NCI-H2196 treated with DMSO at 0.1 percent for 48 hours (cell line): Measurements from ENCODE around the gene UGT1A8.
"Not testable (repeated sequence)": the region's sequence is repeated elsewhere in the genome, so short reads cannot be mapped to it uniquely, and the experiment has no call there.

ENCODE experiments used
- DNase-seq: peaks from one replicate; lab custom pipeline; 2025; ENCODE audit not compliant: unreplicated experiment; lab: John Stamatoyannopoulos, UW

UGT1A8 gene

GRCh38 chr2:233639860-233640259 is 22.4 kb downstream of the UGT1A8 start:
- no peak for DNase-seq

- DNase-seq: no peak
Observed at GRCh38 chr2:233643128-233643527, 25.7 kb downstream of the UGT1A8 start.

DNA sequence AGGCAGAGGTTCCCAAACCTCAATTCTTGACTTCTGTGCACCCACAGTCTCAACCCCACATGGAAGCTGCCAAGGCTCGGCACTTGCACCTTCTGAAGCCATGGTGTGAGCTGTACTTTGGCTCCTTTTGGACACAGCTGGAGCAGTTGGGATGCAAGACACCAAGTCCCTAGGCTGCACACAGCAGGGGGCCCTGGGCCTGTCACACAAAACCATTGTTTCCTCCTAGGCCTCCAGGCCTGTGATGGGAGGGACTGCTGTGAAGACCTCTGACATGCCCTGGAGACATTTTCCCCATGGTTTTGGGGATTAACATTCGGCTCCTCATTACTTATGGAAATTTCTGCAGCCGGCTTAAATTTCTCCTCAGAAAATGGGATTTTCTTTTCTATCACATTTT is 28.6 kb downstream of the UGT1A8 start:
- not testable (repeated sequence) for DNase-seq

- no peak for DNase-seq
Observed at GRCh38 chr2:233650981-233651380, 33.5 kb downstream of the UGT1A8 start.

DNA sequence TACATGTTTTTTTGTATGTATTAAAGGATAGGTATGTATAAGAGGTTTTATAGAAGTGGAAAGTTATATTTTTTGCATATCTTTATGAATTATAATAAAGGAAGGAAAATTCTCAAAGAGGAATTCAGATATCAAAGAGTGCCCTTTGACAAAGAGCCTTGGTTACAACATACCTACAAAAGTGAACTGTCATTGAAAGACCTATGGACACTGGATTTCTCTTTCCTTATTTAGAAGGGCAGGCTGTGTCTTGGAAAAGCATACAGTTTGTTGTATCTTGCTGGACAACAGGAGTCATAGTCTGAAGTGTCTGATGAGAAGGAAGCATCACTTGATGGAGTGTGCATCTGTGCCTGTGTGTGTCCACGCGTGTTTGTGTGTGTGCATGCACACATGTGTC is 34.0 kb downstream of the UGT1A8 start:
- DNase-seq: no peak

GRCh38 chr2:233654501-233654900 is 37.1 kb downstream of the UGT1A8 start:
- no peak for DNase-seq

- DNase-seq: no peak
Observed at GRCh38 chr2:233655043-233655442, 37.6 kb downstream of the UGT1A8 start.

GRCh38 chr2:233655943-233656342 is 38.5 kb downstream of the UGT1A8 start:
- not testable (repeated sequence) for DNase-seq

- no peak for DNase-seq
Observed at GRCh38 chr2:233656443-233656842, 39.0 kb downstream of the UGT1A8 start.

DNA sequence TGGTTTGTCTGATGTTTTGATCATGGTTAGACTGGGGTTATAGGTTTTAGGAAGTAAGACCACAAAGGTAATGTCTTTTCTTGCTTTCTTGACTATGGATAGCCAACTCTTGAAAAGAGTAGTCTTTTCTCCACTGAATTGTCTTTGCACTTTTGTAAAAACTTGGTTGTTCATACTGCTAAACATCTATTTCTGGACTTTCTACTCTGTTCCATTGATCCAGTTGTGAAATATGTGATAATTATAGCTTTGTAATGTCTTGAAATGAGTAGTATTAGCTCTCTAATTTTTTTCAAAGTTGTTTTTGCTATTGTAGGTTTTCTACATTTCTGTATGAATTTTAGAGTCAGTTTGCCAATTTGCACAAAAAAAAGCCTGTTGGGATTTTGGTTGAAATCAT is 41.2 kb downstream of the UGT1A8 start:
- DNase-seq: no peak

- no peak for DNase-seq
Observed at GRCh38 chr2:233663911-233664310, 46.5 kb downstream of the UGT1A8 start.

- no peak for DNase-seq
Observed at GRCh38 chr2:233668605-233669260, 51.3 kb downstream of the UGT1A8 start.

DNA sequence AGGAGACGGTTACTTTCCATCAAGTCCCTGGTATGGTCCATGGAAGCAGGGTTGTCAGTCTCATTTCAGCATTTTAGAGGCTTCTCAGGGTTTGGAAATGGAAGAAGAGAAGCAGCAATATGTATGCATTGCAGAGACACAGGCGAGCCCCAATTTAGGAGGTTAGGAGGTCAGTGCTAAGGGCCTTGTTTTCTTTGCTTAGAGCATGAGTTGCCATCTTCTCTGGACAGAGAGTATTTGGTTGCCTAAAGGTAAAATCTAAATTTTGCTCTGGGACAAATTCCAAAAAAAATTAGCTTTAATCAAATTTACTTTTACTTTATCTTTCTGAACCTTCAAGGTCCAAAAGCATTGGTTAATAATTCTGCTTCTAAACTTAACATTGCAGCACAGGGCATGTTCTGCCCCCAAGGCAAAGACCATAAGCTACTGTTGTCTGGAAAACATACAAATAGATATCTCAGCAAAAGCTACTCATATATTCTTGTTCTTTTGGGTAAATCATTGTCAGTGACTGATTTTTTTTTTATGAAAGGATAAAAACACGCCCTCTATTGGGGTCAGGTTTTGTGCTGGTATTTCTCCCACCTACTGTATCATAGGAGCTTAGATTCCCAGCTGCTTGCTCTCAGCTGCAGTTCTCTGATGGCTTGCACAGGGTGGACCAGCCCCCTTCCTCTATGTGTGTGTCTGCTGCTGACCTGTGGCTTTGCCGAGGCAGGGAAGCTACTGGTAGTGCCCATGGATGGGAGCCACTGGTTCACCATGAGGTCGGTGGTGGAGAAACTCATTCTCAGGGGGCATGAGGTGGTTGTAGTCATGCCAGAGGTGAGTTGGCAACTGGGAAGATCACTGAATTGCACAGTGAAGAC is 54.1 kb downstream of the UGT1A8 start, which contains the start of gene UGT1A9:
Gene UGT1A9 (plus strand): TSS at position 609 of the 872 bp plus-strand sequence. CDS start 37 bp downstream, at position 646.
- DNase-seq: no peak

- DNase-seq: no peak
Observed at GRCh38 chr2:233672886-233673285, 55.5 kb downstream of the UGT1A8 start.

- no peak for DNase-seq
Observed at GRCh38 chr2:233673896-233674295, 56.5 kb downstream of the UGT1A8 start.

GRCh38 chr2:233674314-233674713 is 56.9 kb downstream of the UGT1A8 start:
- no peak for DNase-seq

GRCh38 chr2:233674995-233675394 is 57.6 kb downstream of the UGT1A8 start:
- no peak for DNase-seq

- DNase-seq: no peak
Observed at GRCh38 chr2:233676046-233676445, 58.6 kb downstream of the UGT1A8 start.

- no peak for DNase-seq
Observed at GRCh38 chr2:233679196-233679595, 61.8 kb downstream of the UGT1A8 start.

DNA sequence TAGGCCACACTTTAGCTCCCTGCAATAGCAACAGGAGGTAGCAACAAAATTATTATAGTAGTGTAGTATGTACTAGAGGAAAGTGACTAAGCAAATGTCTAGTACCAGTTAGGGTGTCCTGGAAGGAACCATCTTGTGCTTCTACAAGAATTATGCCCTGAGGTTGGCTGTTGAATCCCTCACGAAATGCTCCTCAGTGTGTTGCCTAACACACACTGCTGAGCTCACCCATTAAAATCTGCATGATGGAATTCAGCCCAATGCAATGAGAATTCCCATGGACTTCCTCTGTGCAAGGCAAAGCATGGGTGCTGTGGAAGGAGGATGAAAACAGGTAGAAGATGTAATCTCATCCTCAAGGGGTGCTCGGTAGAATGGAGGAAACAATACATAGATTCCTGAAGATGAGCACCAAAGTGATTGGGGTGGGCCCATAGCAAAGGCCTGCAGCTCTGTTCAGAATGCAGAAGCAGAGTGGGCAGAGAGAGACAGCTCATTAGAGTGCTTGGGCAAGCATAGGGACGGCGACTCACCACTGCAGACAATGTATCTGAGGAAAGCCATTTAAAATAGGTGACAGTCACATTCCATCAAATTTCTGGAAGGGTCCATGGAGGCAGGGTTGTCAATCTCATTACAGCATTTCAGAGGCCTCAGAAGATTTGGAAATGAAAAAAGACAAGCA is 63.1 kb downstream of the UGT1A8 start:
- no peak for DNase-seq

- DNase-seq: no peak
Observed at GRCh38 chr2:233681521-233682099, 64.2 kb downstream of the UGT1A8 start, which contains the start of gene UGT1A7. Gene UGT1A7 (plus strand): TSS chr2:233681901. CDS start chr2:233681938, 37 bp downstream.
